Activated CD4-positive, alpha-beta T cell treated with anti-CD3 and anti-CD28 coated beads, Interleukin-10, Interleukin-2, amounts not matched to agents 100 ng/mL and 50 ng/mL, durations not matched to agents 16 hours and 8 hours (primary cell): ENCODE results near the gene TEX29.

Experiments used
- DNase-seq: peaks from one replicate; pipeline ENCODE4 v3.0.0-alpha.2; 2020

Gene TEX29

DNA sequence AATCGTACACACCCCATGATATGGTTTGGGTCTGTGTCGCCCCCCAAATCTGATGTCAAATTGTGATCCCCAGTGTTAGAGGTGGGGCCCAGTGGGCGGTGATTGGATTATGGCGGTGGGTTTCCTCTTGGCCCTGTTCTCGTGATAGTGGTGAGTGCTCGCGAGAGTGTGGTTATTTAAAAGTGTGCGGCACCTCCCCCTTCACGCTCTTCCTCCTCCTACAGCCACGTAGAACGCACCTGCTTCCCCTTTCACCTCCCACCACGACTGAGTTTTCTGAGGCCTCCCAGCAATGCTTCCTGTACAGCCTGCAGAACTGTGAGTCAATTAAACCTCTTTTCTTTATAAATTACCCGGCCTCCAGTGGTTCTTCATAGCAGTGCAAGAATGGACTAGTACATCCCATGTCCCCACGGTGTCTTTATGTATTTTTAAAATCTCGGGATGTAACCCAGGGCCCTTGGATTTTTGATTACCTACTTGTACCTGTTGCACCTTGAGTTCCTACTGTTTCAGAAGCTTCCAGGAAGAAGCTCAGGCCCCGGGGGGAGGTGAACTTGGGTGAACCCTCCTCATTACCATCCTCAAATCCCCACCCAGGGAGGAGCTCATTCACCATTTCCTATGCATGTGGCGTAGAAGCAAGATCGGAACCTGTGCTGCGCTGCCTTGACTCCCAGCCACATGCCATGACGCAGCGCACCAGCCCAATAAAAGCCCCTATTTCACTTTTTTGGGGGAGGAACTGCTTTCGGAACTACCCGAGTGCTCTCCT is 52.4 kb downstream of the TEX29 start:
- no peak for DNase-seq

DNA sequence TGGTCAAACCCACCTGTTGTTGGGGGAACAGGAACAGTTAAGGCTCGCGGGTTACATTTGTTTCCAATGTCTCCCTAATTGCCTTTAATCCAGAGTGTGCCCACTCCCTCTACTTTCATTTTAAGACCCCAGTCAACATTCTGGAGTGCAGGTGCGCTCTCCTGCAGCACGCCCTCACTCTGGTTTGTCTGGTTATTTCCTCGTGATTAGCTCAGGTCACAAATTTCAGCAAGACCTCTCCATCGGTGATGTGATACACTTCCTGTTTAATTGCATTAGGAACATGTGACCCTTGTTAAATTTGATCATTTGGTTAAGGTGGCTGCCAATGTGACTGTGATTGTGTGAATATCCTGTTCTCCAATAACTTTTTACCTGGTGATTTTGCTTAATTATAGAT is 53.0 kb downstream of the TEX29 start:
- no peak for DNase-seq

DNA sequence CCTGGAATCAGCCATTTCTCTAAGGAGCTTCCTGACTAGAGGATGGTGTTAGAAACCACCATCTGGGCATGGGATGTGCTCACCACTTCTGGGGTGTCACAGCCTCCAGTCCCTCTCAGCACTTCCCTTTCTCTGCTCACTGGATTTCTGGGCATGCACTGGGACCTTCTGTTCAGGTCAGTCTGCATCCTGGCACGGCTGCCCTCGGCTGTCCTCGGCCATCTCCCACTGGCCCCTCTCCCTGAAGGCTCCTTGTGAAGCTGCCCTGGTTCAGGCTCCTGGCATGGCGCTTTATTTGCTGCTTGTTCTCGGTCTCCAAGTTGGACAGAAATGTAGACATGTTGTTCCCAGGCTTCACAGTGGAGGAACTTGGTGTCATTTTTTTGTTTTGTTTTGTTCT is 60.0 kb downstream of the TEX29 start:
- no peak for DNase-seq

DNA sequence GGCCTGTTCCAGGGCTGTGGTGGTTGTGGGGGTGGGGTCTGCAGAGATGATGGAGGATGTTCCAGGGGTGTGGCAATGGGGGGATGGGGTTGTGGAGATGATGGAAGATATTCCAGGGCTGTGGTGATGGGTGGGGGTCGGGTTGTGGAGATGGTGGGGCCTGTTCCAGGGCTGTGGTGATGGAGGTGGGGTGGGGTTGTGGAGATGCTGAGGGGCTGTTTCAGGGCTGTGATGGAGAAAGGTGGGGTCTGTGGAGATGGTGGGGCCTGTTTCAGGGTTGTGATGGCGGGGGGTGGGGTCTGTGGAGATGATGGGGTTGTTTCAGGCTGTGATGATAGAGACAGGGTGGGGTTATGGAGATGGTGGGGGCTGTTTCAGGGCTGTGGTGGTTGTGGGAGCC is 62.0 kb downstream of the TEX29 start:
- DNase-seq: no peak

DNA sequence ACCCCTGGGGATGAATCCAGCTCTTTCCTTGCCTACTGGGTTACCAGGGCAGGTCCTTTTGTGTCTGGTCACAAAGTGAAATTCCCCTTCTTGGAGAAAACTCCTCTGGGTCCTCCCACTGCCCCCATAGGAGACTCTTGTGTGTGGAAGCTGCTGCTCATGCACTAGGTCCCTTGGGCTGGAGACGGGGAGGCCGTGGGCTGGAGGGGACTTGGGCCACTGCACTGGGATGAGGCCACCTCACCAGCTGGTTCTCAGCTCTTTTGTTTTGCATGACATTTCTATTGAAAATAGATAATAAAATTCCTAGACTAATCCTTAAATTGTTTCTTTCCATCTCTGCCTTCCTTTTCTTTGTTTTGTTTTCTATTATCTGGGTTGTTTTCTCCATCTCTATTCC is 62.4 kb downstream of the TEX29 start:
- DNase-seq: no peak

DNA sequence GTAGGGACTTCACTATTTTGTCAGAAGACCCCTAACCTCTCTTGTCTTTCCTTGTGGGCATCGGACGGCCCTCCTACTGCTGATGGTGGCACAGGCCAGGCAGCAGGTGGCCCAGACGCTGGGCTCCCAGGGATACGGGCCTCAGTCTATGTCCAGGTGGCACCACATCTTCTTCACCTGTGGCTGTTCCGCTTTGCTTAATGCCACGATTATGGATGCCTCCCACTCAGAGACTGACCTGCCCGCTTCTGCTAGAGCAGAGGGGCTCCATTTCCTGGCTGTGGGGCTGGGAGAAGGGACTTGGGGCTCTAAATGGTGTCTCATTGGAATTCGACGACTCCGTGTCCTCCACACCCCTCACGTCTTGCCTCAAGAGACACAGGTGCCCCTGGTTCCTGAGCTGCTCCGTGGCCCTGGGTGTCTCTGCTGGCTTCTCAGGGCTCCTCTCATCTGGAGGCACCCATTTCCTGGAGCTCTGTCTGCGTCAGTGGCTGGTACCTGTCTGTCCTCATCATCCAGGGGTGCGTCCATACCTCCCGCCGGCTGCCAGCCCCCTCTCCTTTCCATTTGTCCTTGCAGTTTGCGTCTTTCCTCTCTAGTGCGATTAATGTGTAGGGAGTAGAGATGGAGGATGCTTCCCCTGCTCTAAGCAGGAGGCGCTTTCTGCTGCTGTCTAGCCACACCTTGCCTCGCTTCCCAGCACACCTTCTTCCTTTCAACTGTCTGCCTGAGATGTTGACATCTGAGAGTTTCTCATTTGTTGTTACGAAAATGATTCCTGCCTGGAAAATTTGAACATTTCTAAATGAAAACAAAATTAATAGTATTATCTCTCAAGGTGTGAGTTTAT is 63.4 kb downstream of the TEX29 start:
- DNase-seq: no peak

DNA sequence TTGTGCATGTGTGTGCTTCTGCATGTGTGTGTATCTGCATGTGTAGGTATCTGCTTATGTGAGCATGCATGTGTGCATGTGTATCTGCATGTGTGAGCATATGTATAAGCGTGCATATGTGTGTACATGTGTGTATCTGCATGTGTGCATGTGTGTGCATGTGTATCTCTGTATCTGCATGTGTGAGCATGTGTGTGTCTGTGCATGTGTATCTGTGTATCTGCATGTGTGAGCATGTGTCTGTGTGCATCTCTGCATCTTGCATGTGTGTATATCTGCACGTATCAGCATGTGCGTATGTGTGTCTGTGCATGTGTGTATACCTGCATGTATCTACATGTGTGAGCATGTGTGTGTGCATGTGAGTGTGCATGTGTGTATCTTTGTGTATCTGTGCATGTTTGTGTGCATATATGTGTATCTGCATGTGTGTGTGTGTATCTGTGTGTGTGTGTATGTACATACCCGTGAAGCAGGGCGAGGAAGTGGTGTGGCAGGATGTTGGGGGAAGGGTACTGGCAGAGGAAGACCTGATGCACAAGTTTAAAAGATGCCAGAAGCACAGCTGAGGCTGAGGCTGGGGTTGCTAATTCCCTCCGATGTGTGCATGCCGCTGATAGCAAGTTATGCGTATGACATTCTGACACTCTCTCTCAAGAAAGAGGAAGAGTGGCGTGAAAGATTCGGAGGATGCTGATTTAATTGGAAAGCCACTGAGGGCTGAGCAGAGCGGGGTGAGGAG is 64.2 kb downstream of the TEX29 start:
- DNase-seq: peak; percentile 24

DNA sequence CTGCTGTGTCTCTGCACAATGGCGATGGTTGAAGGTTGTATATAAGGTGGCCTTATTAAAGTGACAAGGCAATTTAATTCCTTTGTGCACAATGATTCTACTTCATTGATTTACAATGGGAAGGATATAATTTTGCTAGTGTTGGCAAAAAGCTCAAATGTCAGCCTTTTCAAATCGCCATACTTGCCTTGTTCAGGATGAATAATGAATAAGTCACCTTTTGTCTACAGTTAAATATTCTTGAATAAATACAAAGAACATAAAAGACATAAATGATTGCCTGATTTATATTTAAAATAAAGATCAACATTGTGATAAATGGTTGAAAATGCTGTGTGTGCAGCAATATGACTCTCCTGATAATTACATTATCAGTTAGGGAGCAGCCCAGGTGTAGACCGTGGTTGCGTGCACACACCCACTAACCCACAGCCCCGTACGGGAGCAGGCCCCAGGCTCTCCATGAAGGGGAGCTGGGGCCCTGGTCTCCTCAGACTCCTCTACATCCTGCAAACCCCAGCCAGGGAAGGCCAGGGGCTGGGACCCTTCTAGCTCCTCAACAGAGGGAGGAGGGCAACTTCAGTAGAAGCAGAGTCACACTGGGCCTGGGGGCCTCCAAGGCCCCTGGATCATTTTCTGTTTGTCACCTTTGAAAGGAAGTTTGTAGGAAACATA is 64.9 kb downstream of the TEX29 start:
- DNase-seq: no peak

DNA sequence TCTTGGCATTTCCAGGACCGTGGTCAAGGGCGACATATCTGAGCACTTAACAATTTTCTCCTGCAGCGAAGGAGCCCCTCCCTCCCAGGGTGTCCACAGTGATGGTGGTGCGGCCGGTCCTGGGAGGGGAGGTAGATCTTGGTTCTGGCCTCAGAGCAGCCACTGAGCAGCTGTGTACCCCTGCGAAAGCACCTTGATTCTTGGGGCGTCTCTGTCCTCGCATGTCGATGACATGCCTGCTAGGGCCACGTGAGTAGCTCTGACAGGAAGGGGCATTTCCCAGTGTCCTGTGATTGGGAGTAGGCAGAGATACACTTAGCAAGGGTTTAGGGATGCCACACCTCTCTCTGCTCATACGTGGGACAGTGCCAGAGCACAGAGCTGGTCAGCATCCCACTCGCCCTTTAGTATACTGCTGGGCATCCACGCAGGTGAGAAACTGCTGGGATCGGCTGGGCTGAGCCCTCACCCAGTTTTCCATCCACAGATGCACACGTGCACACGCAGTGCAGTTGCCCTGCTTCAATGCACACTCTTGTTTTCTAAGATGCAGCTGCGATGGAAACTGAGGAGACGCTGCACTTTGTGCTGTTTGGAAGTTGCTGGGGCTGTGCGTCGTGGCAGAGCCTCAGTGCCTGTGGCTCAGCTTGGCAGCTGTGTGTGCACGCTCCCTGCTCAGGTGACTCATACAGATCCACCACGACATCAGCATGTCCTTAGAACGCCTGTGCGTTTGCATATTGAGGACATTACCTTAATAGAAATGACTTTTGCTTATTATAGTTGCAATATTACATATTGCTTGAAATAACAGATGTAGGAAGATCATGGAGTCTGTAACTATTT is 66.8 kb downstream of the TEX29 start:
- no peak for DNase-seq

DNA sequence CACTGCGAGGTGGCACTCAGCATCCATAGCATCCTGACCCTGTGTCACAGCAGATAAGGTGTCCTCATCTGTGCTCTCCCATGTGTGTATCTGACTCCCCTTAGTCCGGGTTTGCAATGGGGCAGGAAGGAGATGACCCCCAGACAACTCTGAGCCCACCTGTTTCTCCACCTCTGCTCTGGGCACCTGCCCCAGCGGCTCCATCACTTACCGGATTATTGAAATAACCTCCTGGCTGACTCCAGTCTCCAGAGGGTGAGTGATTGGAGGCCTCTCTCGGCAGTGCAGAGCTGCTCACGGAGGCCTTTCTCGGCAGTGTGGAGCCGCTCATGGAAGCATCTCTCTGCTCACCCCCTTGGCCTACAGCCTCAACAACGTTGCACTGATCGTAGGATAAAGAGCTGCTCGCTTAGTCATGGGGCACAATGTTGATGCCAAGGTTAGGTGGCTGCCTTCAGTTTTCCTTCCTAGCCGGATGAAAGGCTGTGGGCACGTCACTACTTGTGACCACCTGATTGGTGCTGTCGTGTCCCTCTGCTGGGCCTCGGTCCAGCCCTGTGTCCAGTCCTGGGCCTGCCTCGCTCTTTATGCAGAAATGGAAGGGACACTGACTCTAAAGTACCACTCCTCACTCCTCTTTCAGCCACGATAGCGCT is 67.6 kb downstream of the TEX29 start:
- DNase-seq: no peak

DNA sequence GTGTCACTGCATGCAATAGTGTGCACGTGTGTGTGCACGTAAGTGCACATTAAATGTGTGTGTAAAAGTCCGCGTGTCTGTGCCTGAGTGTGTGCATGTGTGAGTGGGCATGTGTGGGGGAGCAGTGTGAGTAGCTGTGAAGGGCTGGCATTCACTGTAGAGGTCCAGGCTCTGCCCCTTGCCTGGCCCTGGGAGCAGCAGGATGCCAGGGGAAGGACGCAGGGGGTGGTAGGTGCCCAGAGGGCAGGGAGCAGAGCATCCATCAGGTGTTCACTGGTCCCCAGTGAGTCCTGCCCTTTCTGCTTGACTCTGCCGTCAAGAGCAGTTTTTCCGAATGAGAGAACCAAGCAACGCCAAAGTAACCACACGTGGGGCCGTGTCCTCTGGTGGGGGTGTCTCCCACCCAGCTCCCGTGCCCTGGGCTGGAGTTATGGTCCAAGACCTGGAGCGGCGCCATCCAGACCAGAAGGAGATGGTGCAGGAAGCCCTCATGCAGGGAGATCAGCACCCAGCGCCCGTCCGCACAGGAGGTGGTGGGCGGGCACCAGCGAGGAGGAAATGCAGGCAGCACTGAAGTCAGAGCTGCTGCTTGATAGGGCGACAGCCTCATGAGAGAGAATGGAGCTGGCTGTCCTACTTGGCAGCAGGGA is 68.5 kb downstream of the TEX29 start:
- no peak for DNase-seq

DNA sequence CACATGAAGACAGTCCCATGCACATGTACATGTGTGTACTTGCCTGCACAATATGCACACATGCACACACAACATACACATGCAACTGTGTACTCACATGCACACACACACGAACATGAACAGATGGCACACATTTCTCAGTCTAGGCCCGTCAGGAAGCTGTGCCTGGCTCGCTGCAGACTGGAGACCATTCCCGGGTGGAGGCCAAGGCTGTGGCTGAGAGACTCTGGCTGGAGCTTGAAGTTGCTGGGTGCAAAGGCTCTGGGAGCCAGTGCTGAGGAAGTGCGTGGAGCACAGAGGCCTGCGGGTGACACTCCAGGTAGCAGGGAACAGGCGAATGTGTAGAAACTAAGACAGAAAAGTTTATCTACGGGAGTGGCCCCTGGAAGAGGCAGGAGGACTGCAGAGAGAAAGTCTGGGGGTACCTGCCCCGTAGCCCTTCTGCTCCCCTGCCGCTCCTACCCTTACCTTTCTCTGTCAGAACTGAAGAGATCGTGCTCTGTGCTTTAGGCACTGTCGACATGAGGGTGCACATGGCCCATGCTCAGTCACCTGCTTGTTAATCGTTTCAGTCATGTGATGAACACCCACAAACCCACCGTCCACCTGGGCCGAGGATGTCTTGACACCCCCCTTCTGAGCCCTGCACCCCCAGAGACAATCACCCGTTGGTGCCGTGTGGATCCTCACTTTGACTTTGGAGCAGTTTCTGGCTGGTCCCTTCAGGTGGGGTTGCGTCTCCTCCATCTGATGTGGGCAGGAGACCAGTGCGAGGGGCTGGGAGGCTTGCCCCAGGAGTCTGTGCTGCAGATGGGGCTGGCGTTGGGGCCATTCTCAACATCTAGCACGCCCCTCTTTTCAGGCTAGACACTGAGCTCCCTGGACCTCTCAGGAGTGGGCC is 69.4 kb downstream of the TEX29 start:
- no peak for DNase-seq

DNA sequence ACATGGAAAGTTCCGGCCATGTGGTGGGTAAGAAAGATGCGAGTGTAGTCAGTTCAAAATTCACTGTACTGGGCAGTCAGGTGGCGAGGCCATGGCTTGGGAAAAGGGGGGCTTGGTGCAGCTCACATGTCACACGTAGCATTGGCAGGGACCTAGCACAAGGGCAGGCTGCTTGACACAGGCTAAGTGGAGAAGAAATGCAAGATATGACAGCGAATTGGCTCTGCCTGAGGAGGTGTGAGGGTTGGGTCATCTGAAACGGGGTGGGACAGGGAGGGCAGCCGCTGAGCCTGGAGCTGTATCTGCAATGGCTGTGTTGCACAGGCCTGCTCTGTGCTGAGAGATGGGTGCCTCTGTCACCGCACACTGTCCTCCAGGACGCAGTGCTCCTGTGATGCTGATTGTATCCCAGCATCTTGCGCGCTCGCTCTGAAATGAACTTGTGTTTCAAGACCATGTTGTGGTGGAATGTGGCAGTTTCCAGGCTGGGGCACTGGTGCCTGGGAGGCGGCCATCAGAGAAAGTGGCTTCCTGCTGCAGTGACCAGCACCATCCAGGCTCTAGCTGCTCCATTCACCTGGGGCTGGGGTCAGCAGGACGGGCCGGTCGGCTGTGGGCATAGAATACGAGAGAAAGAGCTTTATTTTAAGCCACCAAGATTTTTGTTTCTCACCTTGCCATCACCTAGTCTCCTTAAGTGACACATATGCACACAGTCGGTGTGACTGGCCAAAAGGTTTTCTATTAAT is 70.3 kb downstream of the TEX29 start:
- DNase-seq: no peak

DNA sequence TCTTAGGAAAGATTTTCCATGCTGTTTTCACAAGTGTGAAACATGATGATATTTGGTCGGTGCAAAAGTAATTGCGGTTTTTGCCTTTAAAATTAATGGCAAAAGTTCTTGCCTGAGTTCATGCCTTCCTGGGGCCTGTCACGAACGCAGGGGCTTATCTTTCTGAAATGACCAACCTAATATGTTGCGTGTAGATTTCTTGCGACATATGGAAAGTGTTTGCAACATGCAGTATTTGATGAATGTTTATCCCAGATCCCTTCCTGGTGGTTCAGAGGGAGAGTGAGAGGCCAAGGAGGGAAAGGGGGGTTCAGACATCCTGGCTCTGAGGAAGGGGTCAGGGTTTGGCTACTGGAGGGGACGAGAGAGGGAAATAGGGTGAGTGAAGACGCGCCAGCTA is 72.0 kb downstream of the TEX29 start:
- no peak for DNase-seq

DNA sequence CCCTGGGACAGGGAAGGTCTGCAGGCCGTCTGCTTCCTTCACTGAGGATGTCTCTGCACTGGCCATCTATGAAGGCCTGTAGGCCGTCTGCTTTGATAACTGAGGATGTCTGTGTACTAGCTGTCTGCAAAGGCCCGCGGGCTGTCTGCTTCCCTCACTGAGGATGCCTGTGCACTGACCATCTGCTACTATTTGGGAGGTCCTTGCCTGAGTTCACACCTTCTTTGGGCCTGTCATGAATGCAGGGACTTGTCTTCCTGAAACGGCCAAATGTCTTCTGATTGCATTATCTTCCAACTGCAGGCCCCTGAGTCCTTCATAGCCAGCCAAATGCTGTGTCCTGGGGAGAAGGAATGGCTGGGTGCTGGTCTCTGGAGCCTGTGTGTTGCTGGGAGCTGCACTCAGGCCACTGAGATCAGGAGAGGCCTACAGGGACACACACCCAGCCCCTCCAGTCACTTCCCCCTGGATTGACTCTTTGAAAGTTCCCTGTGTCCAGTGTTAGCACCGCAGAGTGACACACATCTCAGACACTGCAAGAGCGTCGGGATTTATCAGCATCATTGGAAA is 72.9 kb downstream of the TEX29 start:
- DNase-seq: no peak
